HepG2 (cell line): ENCODE results near the gene RHBDD3. TPM values are rescaled to one million over a fixed set of nuclear protein-coding genes. Genes with fewer than 3 reads are reported as not detected.
A peak's percentile ranks its signal among the peaks of the same experiment; 100 is the strongest.

Experiments used
- ARNTL ChIP-seq: sonication (generic); formaldehyde crosslinking; IDR thresholded peaks from 2 replicates; pipeline ENCODE4 v1.4.0; 2020; ENCODE audit warnings: mild to moderate bottlenecking, missing genetic modification reagents
- CC2D1A ChIP-seq: sonication (generic); formaldehyde crosslinking; IDR thresholded peaks from 2 replicates; pipeline ENCODE4 v1.8.1; 2023; ENCODE audit warnings: mild to moderate bottlenecking, missing genetic modification reagents
- CENPX ChIP-seq: sonication (generic); formaldehyde crosslinking; IDR thresholded peaks from 2 replicates; pipeline ENCODE4 v1.9.0; 2021; ENCODE audit warnings: mild to moderate bottlenecking, missing genetic modification reagents, moderate library complexity
- CTCF ChIP-seq: sonication (generic); formaldehyde crosslinking; IDR thresholded peaks from 2 replicates; pipeline ENCODE4 v1.5.0; 2020; ENCODE audit warnings: mild to moderate bottlenecking, missing genetic modification reagents, moderate library complexity
- GTF3A ChIP-seq: sonication (generic); formaldehyde crosslinking; conservative IDR thresholded peaks from 2 replicates; pipeline ENCODE4 v1.4.0; 2020; ENCODE audit warnings: mild to moderate bottlenecking, missing genetic modification reagents
- IRF2 ChIP-seq: IDR thresholded peaks from 2 replicates; pipeline ENCODE4 v1.6.1; 2018; ENCODE audit warnings: missing genetic modification reagents, missing compliant biosample characterization
- MED8 ChIP-seq: sonication (generic); formaldehyde crosslinking; IDR thresholded peaks from 2 replicates; pipeline ENCODE4 v1.8.1; 2023; ENCODE audit warnings: mild to moderate bottlenecking, missing genetic modification reagents; ENCODE audit not compliant: insufficient replicate concordance
- MLX ChIP-seq: IDR thresholded peaks from 2 replicates; pipeline ENCODE4 v1.6.1; 2016
- NONO ChIP-seq, 2 experiments: fragments of 450-650 bp in 1 of 2; sonication (generic) in 1 of 2; formaldehyde crosslinking in 1 of 2; IDR thresholded peaks in 1 of 2; conservative IDR thresholded peaks in 1 of 2; 2 replicates each; pipeline versions ENCODE4 v1.6.1 to v1.8.0; 2017 to 2022; ENCODE audit warnings: mild to moderate bottlenecking in 1 of 2, missing genetic modification reagents in 1 of 2, moderate library complexity in 1 of 2
- NR2C2 ChIP-seq: sonication (generic); formaldehyde crosslinking; IDR thresholded peaks from 2 replicates; pipeline ENCODE4 v1.4.0; 2020; ENCODE audit warnings: missing genetic modification reagents, mild to moderate bottlenecking, moderate library complexity, borderline replicate concordance
- POGK ChIP-seq: sonication (generic); formaldehyde crosslinking; conservative IDR thresholded peaks from 2 replicates; pipeline ENCODE4 v1.8.0; 2022; ENCODE audit warnings: mild to moderate bottlenecking, moderate library complexity, missing genetic modification reagents
- PREB ChIP-seq: sonication (generic); formaldehyde crosslinking; IDR thresholded peaks from 2 replicates; pipeline ENCODE4 v1.4.0; 2020; ENCODE audit warnings: missing genetic modification reagents
- TEAD2 ChIP-seq: sonication (generic); formaldehyde crosslinking; IDR thresholded peaks from 2 replicates; pipeline ENCODE4 v1.9.0; 2021; ENCODE audit warnings: missing genetic modification reagents
- TGIF2 ChIP-seq: IDR thresholded peaks from 2 replicates; pipeline ENCODE4 v1.6.1; 2016; ENCODE audit warnings: control low read depth, missing compliant biosample characterization
- ZNF431 ChIP-seq: sonication (generic); formaldehyde crosslinking; IDR thresholded peaks from 2 replicates; pipeline ENCODE4 v1.9.0; 2022; ENCODE audit warnings: missing genetic modification reagents, low read depth, mild to moderate bottlenecking, borderline replicate concordance
- ZNF44 ChIP-seq: sonication (generic); formaldehyde crosslinking; IDR thresholded peaks from 2 replicates; pipeline ENCODE4 v1.5.1; 2020; ENCODE audit warnings: mild to moderate bottlenecking, missing genetic modification reagents
- ZNF782 ChIP-seq: sonication (generic); formaldehyde crosslinking; IDR thresholded peaks from 2 replicates; pipeline ENCODE4 v1.4.0; 2020; ENCODE audit warnings: missing genetic modification reagents, mild to moderate bottlenecking, borderline replicate concordance
- polyA plus RNA-seq, 8 experiments: library from polyadenylated mRNA; depleted of rRNA in 3 of 8; stranded (reverse) in 7 of 8; unstranded in 1 of 8; fragments of >200 nt; fragmentation: Illumina TruSeq in 4 of 8; extraction: Trizol in 4 of 8; gene quantifications; 2 replicates each; pipeline versions ENCODE4 v1.2.1 to v1.2.3, GENCODE V29; 2011 to 2016; ENCODE audit warnings: low read depth in 4 of 8, missing spikeins in 1 of 8, mixed read lengths in 1 of 8; ENCODE audit not compliant: insufficient read depth in 1 of 8
- total RNA-seq, 5 experiments: library from RNA; depleted of rRNA; stranded (reverse); fragments of >200 nt; fragmentation: Illumina TruSeq; extraction: Trizol; gene quantifications; 2 replicates each; pipeline ENCODE4 v1.2.3, GENCODE V29; 2016; ENCODE audit warnings: low read depth in 1 of 5
- TF ChIP-seq, protein P1 (sequence below): sonication (generic); formaldehyde crosslinking; IDR thresholded peaks from 2 replicates; pipeline ENCODE4 v1.4.0; 2020; ENCODE audit warnings: missing genetic modification reagents

Gene RHBDD3
- total and polyA plus RNA-seq, 2 of the 13 experiments (the other 11 are each of a cell fraction or from before 2014, with no cell fraction given), result 12.1 to 26.7 TPM

DNA sequence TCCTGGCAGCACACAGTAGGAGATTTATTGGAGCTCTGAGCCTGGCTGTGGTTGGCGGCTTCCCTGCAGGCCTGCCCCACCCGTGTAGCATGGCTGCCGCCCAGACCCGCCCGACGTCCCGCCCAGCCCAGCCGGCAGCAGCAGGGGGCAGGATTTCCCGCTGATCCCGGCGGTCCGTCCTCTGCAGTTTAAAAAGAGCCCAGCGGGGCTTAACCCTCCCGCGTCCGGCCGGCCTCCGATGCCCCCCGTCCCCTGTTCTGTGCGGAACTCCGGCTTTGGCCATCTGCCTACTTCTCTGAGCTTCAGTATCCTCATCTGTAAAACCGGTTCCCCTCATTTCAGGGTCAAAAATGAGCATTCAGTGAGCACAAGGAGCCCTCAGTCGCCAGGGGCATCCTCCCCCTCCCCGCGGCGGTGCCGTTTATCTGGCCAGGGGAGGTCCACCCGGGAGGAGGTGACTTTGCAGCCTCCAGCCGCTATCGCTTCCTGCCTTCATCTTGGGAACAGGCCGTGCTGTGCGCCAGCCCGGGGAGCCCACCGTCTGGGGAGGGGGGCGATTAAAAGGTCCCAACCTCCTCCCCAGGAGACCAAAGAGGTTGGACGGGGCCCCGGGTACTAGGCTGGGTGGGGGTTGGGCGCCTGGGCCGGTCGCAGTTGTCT lies 38.5 kb upstream of the RHBDD3 start, which contains the start of gene GAS2L1 (continued):
- TF ChIP-seq POGK (no peak; the same call in 1 of the 2 replicates), NONO (IDR thresholded peaks at IDR 0.05) (no peak), NONO (CRISPR knock-in tag; conservative IDR thresholded peaks at IDR 0.05) (0 out of 2 replicates have a peak, but pooled peaks have one; percentile 22), ZNF431 (CRISPR knock-in tag) (no peak), ARNTL (CRISPR knock-in tag) (no peak), IRF2 (no peak), CENPX (CRISPR knock-in tag) (no peak), ZNF782 (CRISPR knock-in tag) (no peak), TGIF2 (CRISPR knock-in tag) (no peak), PREB (CRISPR knock-in tag) (no peak), MLX (no peak), TEAD2 (no peak), CTCF (CRISPR knock-in tag) (peak; percentile 92), ZNF44 (CRISPR knock-in tag) (no peak), NR2C2 (CRISPR knock-in tag) (no peak), MED8 (CRISPR knock-in tag) (peak; percentile 41), GTF3A (CRISPR knock-in tag) (no peak), CC2D1A (CRISPR knock-in tag) (no peak)
- TF ChIP-seq, protein P1, sequence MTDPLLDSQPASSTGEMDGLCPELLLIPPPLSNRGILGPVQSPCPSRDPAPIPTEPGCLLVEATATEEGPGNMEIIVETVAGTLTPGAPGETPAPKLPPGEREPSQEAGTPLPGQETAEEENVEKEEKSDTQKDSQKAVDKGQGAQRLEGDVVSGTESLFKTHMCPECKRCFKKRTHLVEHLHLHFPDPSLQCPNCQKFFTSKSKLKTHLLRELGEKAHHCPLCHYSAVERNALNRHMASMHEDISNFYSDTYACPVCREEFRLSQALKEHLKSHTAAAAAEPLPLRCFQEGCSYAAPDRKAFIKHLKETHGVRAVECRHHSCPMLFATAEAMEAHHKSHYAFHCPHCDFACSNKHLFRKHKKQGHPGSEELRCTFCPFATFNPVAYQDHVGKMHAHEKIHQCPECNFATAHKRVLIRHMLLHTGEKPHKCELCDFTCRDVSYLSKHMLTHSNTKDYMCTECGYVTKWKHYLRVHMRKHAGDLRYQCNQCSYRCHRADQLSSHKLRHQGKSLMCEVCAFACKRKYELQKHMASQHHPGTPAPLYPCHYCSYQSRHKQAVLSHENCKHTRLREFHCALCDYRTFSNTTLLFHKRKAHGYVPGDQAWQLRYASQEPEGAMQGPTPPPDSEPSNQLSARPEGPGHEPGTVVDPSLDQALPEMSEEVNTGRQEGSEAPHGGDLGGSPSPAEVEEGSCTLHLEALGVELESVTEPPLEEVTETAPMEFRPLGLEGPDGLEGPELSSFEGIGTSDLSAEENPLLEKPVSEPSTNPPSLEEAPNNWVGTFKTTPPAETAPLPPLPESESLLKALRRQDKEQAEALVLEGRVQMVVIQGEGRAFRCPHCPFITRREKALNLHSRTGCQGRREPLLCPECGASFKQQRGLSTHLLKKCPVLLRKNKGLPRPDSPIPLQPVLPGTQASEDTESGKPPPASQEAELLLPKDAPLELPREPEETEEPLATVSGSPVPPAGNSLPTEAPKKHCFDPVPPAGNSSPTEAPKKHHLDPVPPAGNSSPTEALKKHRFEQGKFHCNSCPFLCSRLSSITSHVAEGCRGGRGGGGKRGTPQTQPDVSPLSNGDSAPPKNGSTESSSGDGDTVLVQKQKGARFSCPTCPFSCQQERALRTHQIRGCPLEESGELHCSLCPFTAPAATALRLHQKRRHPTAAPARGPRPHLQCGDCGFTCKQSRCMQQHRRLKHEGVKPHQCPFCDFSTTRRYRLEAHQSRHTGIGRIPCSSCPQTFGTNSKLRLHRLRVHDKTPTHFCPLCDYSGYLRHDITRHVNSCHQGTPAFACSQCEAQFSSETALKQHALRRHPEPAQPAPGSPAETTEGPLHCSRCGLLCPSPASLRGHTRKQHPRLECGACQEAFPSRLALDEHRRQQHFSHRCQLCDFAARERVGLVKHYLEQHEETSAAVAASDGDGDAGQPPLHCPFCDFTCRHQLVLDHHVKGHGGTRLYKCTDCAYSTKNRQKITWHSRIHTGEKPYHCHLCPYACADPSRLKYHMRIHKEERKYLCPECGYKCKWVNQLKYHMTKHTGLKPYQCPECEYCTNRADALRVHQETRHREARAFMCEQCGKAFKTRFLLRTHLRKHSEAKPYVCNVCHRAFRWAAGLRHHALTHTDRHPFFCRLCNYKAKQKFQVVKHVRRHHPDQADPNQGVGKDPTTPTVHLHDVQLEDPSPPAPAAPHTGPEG, result 0 out of 2 replicates have a peak, but pooled peaks have one; percentile 5
